ENCODE measurements around the gene TMEM134.
A peak's percentile ranks its signal among the peaks of the same experiment; 100 is the strongest.
"Not testable (repeated sequence)": the region's sequence is repeated elsewhere in the genome, so short reads cannot be mapped to it uniquely, and the experiment has no call there.

Gene TMEM134, protein sequence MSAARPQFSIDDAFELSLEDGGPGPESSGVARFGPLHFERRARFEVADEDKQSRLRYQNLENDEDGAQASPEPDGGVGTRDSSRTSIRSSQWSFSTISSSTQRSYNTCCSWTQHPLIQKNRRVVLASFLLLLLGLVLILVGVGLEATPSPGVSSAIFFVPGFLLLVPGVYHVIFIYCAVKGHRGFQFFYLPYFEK

DNA sequence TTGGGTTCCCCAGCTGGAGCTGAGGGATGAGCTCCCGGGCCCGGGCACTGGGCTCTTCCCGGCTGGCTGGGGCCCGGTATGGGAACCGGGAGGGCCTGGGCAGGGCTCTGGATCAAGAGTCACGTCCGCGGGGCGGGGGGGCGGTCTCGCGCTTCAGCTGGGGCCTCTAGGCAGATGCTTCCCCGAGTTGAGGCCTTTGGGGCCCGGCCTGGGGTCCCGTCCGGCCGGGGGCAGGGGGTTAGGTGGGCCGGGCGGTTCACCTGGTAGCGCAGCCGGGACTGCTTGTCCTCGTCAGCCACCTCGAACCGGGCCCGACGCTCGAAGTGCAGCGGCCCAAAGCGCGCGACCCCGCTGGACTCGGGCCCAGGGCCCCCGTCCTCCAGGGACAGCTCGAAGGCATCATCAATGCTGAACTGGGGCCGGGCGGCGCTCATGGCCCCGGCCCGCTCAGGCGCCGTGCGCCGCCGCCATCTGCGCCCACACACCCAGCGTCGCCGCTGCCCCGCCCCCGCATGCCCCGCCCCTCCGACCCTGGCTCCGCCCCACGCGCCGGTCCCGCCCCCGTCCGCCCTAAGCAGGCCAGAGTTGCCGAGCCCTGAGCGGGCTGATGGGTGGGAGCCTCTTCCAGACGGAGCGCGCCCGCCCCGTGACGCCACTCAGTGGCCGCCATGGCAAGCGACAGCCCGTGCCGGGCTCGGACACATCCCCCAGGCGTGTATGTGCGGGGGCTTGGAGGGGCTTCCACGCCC, at the start of gene TMEM134:
TMEM134 (minus strand) TSS at position 493 of the 749 bp plus-strand sequence; CDS start at position 434, 59 bp downstream.
- peak; percentile 88 to 91 for DNase-seq (ENCODE audit: low read depth in 1 of 2, low spot score in 1 of 2)

DNA sequence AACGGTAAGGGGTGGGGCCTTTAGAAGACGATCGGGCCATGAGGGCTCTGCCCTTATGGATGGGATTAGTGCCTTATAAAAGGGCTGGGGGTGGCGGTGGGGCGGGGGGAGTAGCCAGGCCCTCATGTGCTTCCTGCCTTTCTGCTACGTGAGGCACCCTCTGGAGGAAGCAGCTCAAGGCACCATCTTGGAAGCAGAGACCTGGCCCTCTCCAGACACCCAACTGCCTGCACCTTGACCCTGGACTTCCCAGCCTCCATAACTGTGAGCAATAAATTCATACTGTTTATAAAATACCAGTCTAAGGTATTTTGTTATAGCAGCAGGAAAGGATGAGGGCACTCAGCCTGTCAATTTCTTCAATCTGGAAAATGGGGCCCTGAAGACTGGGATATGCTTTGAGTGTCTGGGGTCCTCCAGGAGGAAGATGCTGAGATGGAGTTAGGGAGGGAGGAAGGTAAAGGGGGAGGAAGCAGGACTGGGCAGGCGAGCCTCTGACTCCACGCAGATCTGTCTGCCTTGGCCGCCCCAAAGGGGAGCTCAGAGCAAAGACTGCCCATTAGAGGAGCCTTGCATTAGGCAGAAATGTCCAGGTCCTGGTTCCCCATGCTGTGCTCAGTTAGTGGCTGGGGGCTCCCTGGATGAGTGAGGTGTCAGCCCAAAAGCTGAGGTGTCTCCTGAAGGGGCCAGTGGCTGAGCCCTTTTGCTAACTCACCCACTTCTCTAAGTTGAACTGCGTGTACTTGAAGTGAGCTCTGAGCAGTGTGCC, 48.9 kb upstream of the TMEM134 start:
- DNase-seq (ENCODE audit: low read depth in 1 of 2, low spot score in 1 of 2): no peak

DNA sequence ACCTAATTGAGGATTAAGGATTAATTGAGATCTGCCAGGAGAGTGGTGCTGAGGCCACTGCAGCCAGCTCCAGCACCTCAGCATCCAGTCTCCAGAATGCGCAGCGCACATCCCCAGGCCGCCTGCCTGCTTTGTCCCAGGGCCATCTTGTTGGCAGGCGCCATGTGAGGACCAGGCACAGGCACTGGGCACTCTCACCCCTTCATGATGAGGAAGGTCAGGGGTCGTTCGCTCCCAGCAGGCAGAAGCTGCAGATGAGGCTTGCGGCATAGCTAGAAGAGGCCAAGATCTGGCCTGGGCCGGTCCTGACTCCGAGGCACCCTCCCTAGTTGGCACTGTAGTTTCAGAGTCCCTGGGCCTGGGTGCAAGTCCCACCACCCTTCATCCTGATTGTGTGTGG, 47.8 kb upstream of the TMEM134 start:
- no peak for DNase-seq (ENCODE audit: low read depth in 1 of 2, low spot score in 1 of 2)

DNA sequence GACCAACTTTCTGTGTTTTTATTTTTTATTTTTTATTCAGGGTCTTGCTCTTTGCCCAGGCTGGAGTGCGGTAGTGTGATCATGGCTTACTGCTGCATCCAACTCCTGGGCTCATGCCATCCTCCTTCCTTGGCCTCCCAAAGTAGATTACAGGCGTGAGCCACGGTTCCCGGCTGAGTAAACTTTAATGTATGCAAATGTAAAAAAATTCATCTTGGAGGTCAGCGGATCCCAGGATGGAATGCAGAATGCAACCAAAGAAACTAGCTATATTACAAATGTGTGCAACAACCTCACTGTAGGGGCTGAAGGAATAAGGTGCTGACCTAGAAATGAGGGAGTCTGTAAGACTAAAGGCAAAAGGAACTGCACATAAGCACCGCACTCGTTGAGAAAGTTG, 45.1 kb upstream of the TMEM134 start:
- no peak for DNase-seq (ENCODE audit: low read depth in 1 of 2, low spot score in 1 of 2)

DNA sequence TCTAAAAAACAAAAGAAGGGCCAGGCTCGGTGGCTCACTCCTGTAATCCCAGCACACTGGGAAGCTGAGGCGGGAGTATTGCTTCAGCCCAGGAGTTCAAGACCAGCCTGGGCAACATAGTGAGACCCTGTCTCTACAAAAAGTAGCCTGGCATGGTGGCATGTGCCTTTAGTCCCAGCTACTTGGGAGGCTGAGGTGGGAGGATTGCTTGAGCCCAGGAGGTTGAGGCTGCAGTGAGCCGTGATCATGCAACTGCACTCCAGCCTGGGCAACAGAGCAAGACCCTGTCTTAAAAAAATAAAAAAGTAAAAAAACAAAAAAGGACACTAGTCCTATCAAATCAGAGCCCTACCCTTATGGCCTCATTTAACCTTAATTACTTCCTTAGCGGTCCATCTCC, 42.5 kb upstream of the TMEM134 start:
- not testable (repeated sequence) for DNase-seq (ENCODE audit: low read depth in 1 of 2, low spot score in 1 of 2)

DNA sequence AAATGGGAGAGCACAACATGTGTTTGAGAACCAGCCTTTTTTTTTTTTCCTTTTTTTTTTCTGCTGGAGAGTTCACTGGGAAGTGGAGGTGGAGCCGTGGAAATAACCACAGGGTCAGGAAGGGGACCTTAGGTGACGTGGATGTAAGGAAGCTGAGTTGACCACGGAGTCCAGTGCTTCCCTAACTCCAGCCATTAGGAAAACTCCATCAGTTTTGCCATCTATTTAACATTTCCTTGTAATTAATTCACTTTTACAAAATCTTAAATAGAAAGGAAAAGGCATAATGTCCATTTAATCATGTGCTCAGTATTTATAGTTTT, 40.9 kb upstream of the TMEM134 start:
- DNase-seq (ENCODE audit: low read depth in 1 of 2, low spot score in 1 of 2): no peak

DNA sequence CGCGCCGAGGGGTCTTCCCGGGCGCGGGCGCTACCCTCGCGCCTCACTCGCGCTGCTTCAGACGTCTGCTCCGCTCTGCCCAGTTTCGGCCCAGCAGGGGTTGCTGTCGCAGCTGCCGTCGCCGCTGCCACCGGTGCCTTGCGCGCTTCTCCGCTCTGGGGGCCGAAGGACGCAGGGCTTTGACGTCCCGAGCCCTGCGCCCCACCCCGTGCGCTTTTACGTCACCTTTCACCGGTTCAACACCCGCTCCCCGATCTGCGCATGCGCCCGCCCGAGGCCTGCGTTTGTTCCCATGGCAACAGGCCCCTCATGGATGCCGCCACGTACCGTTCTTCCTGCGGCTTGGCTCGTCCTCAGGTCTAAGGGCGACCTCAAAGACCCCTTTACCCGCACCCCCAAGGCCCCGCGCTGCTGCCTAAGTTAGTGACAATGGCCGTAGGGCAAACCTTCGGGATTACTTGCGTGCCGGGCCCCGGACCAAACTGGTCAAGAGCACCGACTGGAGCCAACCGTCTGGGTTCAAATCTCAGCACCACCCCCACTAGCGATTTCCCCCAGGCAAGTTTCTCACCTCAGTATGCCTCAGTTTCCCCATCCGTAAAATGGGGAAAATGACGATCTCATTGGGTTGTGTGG, 39.6 kb upstream of the TMEM134 start:
- DNase-seq (ENCODE audit: low read depth in 1 of 2, low spot score in 1 of 2): peak; percentile 97 to 98

DNA sequence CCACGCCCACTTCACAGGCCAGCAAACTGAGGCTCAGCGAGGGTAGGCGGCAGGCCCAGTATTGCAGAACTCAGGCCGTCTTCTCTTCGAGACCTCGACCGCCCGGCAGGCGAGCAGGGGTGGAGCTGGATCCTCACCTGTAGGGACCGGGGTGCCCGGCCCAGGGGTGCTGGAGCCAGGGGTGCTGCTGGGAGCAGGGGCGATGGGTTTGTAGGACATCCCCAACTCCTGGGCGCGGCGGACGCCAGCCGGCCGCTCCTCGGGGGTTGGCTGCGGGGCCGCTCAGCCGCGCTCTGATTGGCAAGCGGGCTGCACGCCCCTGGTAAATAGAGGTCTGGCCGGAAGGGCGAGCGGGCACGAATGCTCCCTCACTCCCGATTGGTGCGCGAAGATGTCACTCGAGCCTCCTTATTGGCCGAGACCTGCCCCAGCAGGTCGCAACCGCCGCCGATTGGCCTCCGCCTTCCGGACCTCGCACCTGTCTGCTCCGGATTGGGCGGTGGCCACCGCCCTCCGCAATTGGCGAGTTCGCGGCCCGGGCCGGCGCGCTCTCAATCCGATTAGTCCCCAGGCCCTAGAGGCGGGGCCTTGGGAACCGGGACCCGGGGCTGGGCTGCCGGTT, 38.9 kb upstream of the TMEM134 start, which contains the start of gene CDK2AP2:
CDK2AP2 (minus strand) TSS at position 299 of the 622 bp plus-strand sequence; CDS start at position 219, 80 bp downstream.
- DNase-seq (ENCODE audit: low read depth in 1 of 2, low spot score in 1 of 2): peak; percentile 94

DNA sequence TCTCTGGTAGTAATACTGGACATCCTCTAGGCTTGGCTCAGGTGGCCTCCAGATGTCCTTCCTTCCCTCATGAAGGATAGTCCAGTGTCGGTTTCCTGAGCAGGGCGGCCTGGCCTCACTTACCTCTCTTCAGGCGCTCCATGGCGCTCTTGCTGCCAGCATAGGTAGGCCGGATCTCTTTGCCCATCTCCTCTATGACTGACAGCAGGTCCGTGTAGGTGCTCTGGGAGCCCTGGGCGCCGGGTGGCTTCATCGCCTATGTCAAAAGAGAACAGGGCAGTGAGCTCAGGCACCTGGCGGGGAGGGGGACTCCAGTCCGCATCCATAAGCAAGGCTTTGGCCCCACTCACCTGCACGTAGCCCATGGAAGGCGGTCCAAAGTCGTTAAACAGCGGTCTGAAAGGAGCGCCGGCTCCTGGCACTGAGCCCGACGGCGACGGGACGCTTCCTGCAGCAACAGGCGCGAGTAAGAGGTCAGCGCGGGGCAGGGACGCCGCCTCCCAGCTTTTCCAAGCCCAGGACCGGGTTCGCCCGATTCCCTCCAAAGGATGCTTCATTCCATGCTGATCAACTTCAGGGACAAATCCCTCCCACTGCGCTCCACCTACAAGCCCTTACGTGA, 38.3 kb upstream of the TMEM134 start:
- no peak for DNase-seq (ENCODE audit: low read depth in 1 of 2, low spot score in 1 of 2)

DNA sequence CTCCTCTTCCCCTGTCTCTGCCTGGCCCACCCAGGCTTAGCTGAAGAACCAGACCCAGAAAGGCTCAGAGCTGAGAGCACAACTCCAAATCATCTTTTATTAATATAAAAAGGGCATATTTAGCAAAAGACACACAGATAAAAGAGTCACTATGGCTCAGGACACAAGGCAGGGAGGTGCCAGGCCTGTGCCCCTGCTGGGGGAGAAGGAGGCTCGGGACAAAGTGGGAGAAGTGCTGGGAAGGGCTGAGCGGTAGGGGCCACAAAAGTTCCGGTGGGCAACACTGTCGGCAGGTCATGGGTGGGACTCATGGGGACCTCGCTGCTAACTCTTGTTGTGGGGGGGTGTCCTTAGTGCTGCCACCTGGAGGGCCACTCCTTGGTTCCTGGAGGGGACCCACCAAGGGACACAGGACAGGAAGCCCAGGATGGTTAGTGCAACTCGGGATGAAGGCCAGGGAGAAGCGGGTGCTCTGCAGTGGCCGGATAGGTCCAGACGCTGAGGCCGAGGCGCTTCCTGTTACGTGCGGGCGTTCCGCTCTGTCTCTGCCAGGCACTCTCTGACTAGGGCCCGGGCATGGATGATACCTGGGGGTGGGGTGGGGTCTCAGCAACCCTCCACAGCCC, 37.5 kb upstream of the TMEM134 start:
- DNase-seq (ENCODE audit: low read depth in 1 of 2, low spot score in 1 of 2): no peak

DNA sequence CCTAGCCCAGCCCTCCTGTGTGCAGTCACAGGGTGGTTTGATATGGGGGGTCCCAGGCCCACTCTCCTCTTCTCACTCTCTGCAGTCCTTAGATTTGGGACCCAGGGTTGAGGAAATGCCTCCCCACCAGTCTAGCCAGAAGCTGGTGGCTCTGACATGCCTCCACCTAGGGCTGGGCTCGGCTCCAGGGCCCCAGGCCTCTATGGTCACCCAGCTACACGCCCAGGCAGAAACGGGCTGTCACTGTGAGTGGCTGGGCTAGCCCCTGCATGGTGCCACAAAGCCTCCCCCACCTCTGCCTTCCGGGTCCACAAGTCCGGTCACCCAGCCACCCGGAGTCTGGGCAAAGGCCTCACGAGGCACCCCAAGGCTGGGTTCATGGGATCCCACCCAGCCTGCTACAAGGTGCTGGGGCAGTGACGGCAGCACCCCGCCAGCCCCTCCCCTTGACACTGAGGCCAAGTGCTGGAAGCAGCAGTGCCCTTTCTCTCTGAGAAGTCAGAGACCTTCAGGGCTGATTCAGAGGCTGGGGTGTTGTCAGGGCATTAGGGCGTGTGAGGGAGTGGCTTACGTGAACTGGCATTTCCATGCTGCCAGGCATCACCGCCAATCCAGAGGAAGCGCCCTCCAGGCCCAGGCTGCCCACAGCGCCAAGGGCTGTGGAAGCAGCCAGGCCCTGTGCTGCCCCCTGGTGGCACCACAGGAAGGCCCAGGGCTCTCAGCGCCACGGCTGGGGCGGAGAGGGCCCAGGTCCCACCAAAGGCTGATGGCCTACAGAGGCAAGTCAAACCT, 36.8 kb upstream of the TMEM134 start:
- peak; percentile 84 to 86 for DNase-seq (ENCODE audit: low read depth in 1 of 2, low spot score in 1 of 2)

DNA sequence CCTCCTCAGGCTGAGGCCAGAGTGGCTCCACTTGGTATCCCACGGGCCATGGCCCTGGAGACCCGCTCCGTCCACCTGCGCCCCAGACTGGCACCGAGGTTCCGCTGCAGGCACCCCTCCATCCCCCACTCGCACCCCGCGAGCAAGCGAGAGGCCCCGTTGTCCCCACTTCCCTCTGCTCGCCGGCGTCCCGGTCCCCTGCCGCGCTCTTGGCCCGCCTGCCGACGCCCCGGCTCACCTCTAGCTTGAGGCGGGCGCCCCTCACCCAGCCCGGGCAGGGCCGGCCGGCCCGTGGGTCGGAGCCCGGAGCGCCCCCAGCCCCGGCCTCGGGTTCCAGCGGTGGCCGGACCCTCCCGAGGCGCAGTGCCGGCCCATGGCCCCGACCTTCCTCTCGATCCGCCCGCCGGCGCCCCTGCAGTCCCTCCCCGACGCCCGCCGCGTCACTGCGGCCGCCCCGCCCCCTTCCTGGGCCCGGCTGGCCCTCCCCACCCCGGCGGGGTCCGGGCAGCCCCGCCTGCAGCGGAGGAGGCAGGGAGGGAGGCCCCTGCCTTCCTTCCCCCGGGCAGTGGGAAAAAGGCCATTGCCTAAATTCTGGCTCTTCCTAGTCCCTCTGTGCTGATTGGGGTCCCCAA, 36.0 kb upstream of the TMEM134 start, which contains the start of gene PITPNM1:
PITPNM1 (minus strand) TSS at position 414 of the 632 bp plus-strand sequence. CDS start 1,183 bp downstream, outside the sequence.
- peak; percentile 56 to 67 for DNase-seq (ENCODE audit: low read depth in 1 of 2, low spot score in 1 of 2)

DNA sequence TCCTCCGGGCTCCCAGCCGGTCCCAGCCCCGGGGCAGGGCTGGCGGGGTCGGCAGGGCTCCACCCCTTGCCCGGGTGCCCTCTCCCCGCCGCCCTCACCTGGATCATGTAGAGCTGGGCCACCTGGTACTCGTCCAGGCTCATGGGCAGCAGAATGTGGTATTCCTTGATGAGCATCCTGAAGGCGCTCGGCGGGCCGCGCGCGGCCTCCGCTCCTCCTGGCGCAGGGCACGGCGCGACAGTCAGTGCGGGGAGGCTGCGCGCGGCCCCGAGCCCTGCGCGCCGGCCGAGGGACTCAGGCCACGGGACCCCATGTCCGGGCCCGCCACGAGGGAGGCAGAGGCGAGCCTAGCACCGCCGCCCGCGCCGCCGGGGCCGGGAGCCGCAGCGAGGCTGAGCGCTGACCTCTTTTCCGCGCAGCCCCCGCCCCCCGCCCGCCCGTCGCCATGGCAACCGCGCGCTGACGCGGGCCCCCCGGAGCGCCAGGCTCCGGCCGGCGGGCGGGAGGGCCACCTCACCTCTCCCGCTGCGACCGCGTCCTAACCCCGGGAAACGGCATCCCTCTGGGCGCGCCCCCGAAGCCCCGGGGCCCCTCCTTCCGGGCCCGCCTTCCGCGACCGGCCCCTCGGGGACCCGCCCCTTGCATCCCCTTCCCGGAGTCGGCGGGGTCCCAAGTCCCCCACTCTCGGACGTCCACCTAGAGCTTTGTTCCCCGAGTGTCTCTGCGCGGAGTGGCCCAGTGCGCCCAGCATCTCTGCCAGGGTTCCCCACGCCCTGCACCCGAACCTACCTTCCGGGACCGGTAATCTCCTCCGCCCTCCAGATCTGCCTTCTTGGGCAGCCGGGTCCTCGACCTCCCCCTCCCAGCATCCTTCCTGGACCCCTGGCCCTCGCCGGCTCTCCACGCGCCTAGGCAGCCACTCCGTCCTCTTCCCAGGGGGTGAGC, 35.2 kb upstream of the TMEM134 start:
- DNase-seq (ENCODE audit: low read depth in 1 of 2, low spot score in 1 of 2): no peak

DNA sequence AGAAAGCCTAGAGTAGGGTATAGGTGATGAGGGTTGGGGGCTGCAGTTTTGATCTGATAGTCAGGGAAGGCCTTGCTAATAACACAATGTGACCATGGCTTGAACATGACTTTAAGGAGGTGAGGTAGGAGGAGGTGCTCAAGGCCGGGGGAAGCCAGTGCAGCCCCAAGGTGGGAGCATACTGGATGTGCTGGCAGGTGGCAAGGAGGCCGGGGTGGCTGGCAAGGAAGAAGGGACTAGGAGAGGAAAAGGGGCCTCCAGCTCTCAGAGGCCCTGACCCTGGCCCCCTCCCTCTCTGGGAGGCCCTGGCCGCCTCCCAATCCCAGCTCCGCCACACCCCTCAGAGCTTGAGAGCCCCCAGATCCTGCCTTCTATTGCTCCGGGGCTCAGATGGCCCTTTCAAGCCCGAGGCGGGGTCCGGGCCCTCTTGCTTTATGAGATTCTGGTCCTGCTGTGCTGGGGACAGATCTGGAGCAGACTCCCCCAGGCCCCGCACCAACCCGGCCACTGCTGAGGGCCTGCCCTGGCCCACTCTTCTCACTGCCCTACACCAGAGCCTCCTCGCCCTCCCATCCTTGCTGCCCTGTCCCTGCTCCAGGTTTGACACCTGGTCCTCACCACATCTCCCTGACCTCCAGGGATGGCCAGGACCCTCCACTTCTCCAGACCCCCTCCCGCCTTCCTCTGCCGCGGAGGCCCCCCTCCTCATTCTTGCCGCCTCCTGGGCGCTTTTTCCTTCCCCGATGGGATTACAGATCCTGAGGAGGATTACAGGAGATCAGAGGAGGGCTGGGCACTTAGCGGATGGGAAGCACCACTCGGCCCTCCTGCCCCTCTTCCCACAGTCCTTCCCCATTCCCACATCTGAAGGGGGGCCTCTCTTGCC, 34.3 kb upstream of the TMEM134 start:
- no peak for DNase-seq (ENCODE audit: low read depth in 1 of 2, low spot score in 1 of 2)

DNA sequence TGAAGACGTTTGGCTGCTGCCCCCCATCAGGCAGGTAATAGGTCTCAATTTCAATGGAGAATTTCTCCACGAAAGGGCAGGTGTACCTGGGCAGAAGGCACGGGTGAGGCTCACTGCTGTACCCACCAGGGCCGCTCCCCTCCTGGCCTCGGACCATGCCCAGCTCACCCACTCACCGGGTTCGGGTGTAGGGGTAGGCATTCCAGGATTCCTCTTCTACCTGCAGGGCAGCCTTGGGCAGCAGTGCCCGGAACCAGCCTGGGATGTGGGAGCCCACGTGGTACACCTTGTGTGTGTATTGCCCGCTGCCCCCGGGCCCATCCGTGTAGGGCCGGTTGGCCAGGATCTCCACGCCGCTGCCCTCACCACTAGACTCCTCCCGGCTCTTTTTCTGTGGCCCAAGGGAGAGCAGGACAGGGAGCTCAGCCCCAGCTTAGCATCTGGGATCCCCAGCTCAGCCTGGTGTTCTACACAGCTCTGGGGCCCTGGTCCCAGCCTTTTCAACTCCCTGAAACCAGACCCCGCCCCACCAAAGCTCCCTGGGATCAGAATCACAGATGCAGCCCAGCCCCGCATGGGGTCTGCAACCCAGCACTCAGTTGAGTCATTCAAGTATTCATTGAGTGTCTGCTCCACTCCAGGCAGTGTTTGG, 33.4 kb upstream of the TMEM134 start:
- DNase-seq (ENCODE audit: low read depth in 1 of 2, low spot score in 1 of 2): no peak

DNA sequence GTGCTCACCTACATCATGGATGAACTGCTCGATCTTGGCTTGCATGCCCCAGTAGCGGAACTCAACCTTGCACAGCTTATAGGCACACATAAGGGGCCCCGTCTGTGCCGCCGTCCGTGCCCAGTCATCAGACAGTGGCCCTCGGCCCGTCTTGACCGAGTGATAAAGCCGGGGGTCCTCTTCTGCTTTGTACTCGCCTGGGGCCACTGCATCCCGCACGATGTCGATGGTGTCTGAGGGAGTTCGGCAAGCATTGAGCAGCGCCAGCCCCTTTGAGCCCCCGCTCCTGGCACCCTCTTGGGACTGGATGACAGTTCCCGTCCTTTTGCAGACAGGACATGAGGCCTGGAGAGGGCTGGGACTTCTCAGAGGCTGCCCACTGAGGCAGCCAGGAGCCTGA, 32.8 kb upstream of the TMEM134 start:
- DNase-seq (ENCODE audit: low read depth in 1 of 2, low spot score in 1 of 2): no peak
